Testis (tissue), 3 donors: ENCODE data around the gene CHML. TPM values are rescaled to one million over a fixed set of nuclear protein-coding genes. Genes with fewer than 3 reads are reported as not detected.
A peak's percentile ranks its signal among the peaks of the same experiment; 100 is the strongest.

Source experiments
- DNase-seq: peaks from one replicate; pipeline ENCODE4 v3.0.0-alpha.2; 2019
- H3K27ac ChIP-seq, 2 donors: fragments of 200-600 bp; sonication (generic); one replicate each; pipeline ENCODE4 v1.5.1; 2019
- H3K27me3 ChIP-seq: fragments of 200-600 bp; sonication (generic); one replicate; pipeline ENCODE4 v1.5.1; 2019
- H3K36me3 ChIP-seq: fragments of 200-600 bp; sonication (generic); one replicate; pipeline ENCODE4 v1.5.1; 2017; ENCODE audit warnings: low read depth; ENCODE audit errors: missing control alignments
- H3K4me1 ChIP-seq: fragments of 200-600 bp; sonication (generic); one replicate; pipeline ENCODE4 v1.5.1; 2019
- H3K4me3 ChIP-seq, 2 donors: fragments of 200-600 bp; sonication (generic); one replicate each; pipeline ENCODE4 v1.5.1; 2017 to 2019
- H3K9me3 ChIP-seq: fragments of 200-600 bp; sonication (generic); one replicate; pipeline ENCODE4 v1.5.1; 2017
- CTCF ChIP-seq, 3 experiments: fragments of 450-650 bp in 2 of 3; fragments of 200-600 bp in 1 of 3; sonication (generic) in 1 of 3; IDR thresholded peaks; one replicate each; pipeline ENCODE4 v1.5.1; 2016 to 2019; ENCODE audit warnings: antibody characterized with exemption in 3 of 3, mild to moderate bottlenecking in 2 of 3, moderate library complexity in 1 of 3
- POLR2A ChIP-seq: fragments of 450-650 bp; IDR thresholded peaks from one replicate; pipeline ENCODE4 v1.6.1; 2017; ENCODE audit warnings: antibody characterized with exemption, mild to moderate bottlenecking, moderate library complexity
- WGBS, 2 donors: methylation state at CpG; one replicate each; pipeline ENCODE4 v1.1.5; 2018; 5-methylcytosine and 5-hydroxymethylcytosine counted together
- intact Hi-C: fragments of 100-400 bp; cut with DNase I; formaldehyde crosslinking; loops from one replicate; pipeline ENCODE4 v1.15.1; 2023; ENCODE audit warnings: low total_unique reads
- polyA plus RNA-seq: library from polyadenylated mRNA; stranded (reverse); fragments of 350-450 nt; fragmentation: Illumina TruSeq; extraction: RNeasy Lipid Tissue Mini Kit (QIAGEN cat#74804); gene quantifications from one replicate; pipeline ENCODE4 v1.2.3, GENCODE V29; 2014; ENCODE audit warnings: low read depth, low replicate concordance; ENCODE audit not compliant: insufficient read depth
- total RNA-seq, 2 donors: library from RNA; depleted of rRNA; stranded (reverse); fragments of >200 nt; gene quantifications; one replicate each; pipeline ENCODE4 v1.2.3, GENCODE V29; 2016

CHML gene
- total and polyA plus RNA-seq, 3 donors from 2014 or later: 5.8 to 26.2 (median 20.0) TPM

- no peaks in the 10 kb centered on the region for H3K27me3 ChIP-seq
- TF ChIP-seq POLR2A (no peak), CTCF (IDR thresholded peaks at IDR 0.05) (no peak)
- peaks cover 5% of the 10 kb centered on the region for H3K4me1 ChIP-seq
- intact Hi-C loops: no loop called here
- H3K9me3 ChIP-seq: no peaks in the 10 kb centered on the region
- no peak for DNase-seq
- H3K4me3 ChIP-seq: no peak overlapping the region
- H3K36me3 ChIP-seq: no peaks in the 10 kb centered on the region
- 91 to 94% methylated on average over 1 of the region's 1 CpG for WGBS, 2 donors
- no peak overlapping the region for H3K27ac ChIP-seq
These were observed 7.5 kb upstream of the CHML start for GRCh38 chr1:241647658-241648057.

- H3K27me3 ChIP-seq: no peaks in the 10 kb centered on the region
- 68 to 85% methylated on average over 7 of the region's 7 CpGs for WGBS, 2 donors
- DNase-seq: no peak
- intact Hi-C loops: no loop called here
- no peaks in the 10 kb centered on the region for H3K36me3 ChIP-seq
- TF ChIP-seq POLR2A (no peak), CTCF (IDR thresholded peaks at IDR 0.05) (no peak)
- peaks cover 5% of the 10 kb centered on the region for H3K4me1 ChIP-seq
- no peaks in the 10 kb centered on the region for H3K9me3 ChIP-seq
- no peak overlapping the region for H3K4me3 ChIP-seq
- no peak overlapping the region for H3K27ac ChIP-seq
These were observed 6.0 kb upstream of the CHML start for GRCh38 chr1:241646201-241646600.

GRCh38 chr1:241645199-241645598 lies 5.0 kb upstream of the CHML start:
- intact Hi-C loops: no loop called here
- no peak overlapping the region for H3K4me3 ChIP-seq
- H3K4me1 ChIP-seq: peaks cover 5% of the 10 kb centered on the region
- no peaks in the 10 kb centered on the region for H3K36me3 ChIP-seq
- DNase-seq: no peak
- H3K27ac ChIP-seq: peak overlapping the region; percentile 57 to 66
- no peaks in the 10 kb centered on the region for H3K27me3 ChIP-seq
- no peaks in the 10 kb centered on the region for H3K9me3 ChIP-seq
- no peak for TF ChIP-seq POLR2A
- no peak for TF ChIP-seq CTCF (IDR thresholded peaks at IDR 0.05)
- 46 to 51% methylated on average over 4 of the region's 4 CpGs for WGBS, 2 donors

- Histone ChIP-seq H3K4me3 (no peak overlapping the region), H3K4me1 (peaks cover 5% of the 10 kb centered on the region), H3K27ac (no peak overlapping the region), H3K27me3 (no peaks in the 10 kb centered on the region), H3K9me3 (no peaks in the 10 kb centered on the region), H3K36me3 (no peaks in the 10 kb centered on the region)
- TF ChIP-seq CTCF (IDR thresholded peaks at IDR 0.05) (no peak), POLR2A (no peak)
- intact Hi-C loops: no loop called here
- WGBS, 2 donors: 100% methylated on average over 2 of the region's 2 CpGs
- DNase-seq: no peak
These were observed 4.1 kb upstream of the CHML start for GRCh38 chr1:241644259-241644658.

- no peak for DNase-seq
- H3K4me1 ChIP-seq: peaks cover 14% of the 10 kb centered on the region
- intact Hi-C loops: no loop called here
- no peak overlapping the region for H3K27ac ChIP-seq
- WGBS, 2 donors: 86 to 90% methylated on average over 1 of the region's 1 CpG
- no peaks in the 10 kb centered on the region for H3K9me3 ChIP-seq
- no peak overlapping the region for H3K4me3 ChIP-seq
- H3K27me3 ChIP-seq: no peaks in the 10 kb centered on the region
- TF ChIP-seq POLR2A (no peak), CTCF (IDR thresholded peaks at IDR 0.05) (no peak)
- no peaks in the 10 kb centered on the region for H3K36me3 ChIP-seq
These were observed 2.4 kb upstream of the CHML start for GRCh38 chr1:241642593-241642944.
